GM21723 (cell line): ENCODE measurements around the gene C14orf180.
"Not testable (repeated sequence)": the region's sequence is repeated elsewhere in the genome, so short reads cannot be mapped to it uniquely, and the experiment has no call there.

ENCODE experiments used
- ATAC-seq: cut with Tn5 transposase; IDR thresholded peaks from one replicate; pipeline ENCODE4 v1.9.1; 2021; ENCODE audit warnings: mild to moderate bottlenecking, moderate library complexity; ENCODE audit not compliant: unreplicated experiment

C14orf180 gene

GRCh38 chr14:104603711-104604401 is 24.3 kb downstream of the C14orf180 start:
- no peak for ATAC-seq

GRCh38 chr14:104604458-104605449 is 25.2 kb downstream of the C14orf180 start, which contains the start of gene TMEM179:
Gene TMEM179, minus strand, starts transcription at chr14:104604772. Its CDS starts 31 bp downstream, at chr14:104604741.
- ATAC-seq, result no peak

- ATAC-seq, result no peak
These were observed 30.1 kb downstream of the C14orf180 start for GRCh38 chr14:104609666-104610065.

- no peak for ATAC-seq
These were observed 31.3 kb downstream of the C14orf180 start for GRCh38 chr14:104610749-104611310.

GRCh38 chr14:104611881-104612280 is 32.3 kb downstream of the C14orf180 start:
- no peak for ATAC-seq

GRCh38 chr14:104614126-104614812 is 34.7 kb downstream of the C14orf180 start:
- ATAC-seq, result no peak

GRCh38 chr14:104624939-104625338 is 45.4 kb downstream of the C14orf180 start:
- ATAC-seq, result no peak

- ATAC-seq, result no peak
These were observed 53.2 kb downstream of the C14orf180 start for GRCh38 chr14:104632781-104633180.

GRCh38 chr14:104633276-104634137 is 53.9 kb downstream of the C14orf180 start:
- ATAC-seq, result no peak

GRCh38 chr14:104634138-104634760 is 54.7 kb downstream of the C14orf180 start:
- no peak for ATAC-seq

GRCh38 chr14:104634886-104635570 is 55.5 kb downstream of the C14orf180 start:
- ATAC-seq, result no peak

GRCh38 chr14:104635717-104636116 is 56.2 kb downstream of the C14orf180 start:
- ATAC-seq, result no peak

- no peak for ATAC-seq
These were observed 56.6 kb downstream of the C14orf180 start for GRCh38 chr14:104636131-104636530.

- ATAC-seq, result not testable (repeated sequence)
These were observed 57.4 kb downstream of the C14orf180 start for GRCh38 chr14:104636846-104637545.

- ATAC-seq, result no peak
These were observed 58.0 kb downstream of the C14orf180 start for GRCh38 chr14:104637546-104638003.

GRCh38 chr14:104638190-104638589 is 58.6 kb downstream of the C14orf180 start:
- ATAC-seq, result no peak

GRCh38 chr14:104638927-104639450 is 59.4 kb downstream of the C14orf180 start:
- no peak for ATAC-seq

- ATAC-seq, result no peak
These were observed 59.9 kb downstream of the C14orf180 start for GRCh38 chr14:104639471-104639870.
